Fibroblast of gingiva (primary cell): ENCODE measurements around the gene PIK3R2.

ENCODE experiments used
- DNase-seq: peaks from one replicate; pipeline ENCODE4 v3.0.0-alpha.2; 2011; ENCODE audit warnings: low read depth

The PIK3R2 gene

GRCh38 chr19:18173054-18173571, 20.1 kb downstream of the PIK3R2 start:
- no peak for DNase-seq

GRCh38 chr19:18173572-18174288, 20.8 kb downstream of the PIK3R2 start, which contains the start of gene IFI30:
Gene IFI30, plus strand, starts transcription at chr19:18173813. Its CDS starts 29 bp downstream, at chr19:18173842.
- no peak for DNase-seq

- no peak for DNase-seq
Observed at GRCh38 chr19:18174983-18175382, 22.0 kb downstream of the PIK3R2 start.

GRCh38 chr19:18176367-18177310, 23.7 kb downstream of the PIK3R2 start:
- no peak for DNase-seq

- DNase-seq, result no peak
Observed at GRCh38 chr19:18179957-18180356, 27.0 kb downstream of the PIK3R2 start.

GRCh38 chr19:18183529-18183928, 30.6 kb downstream of the PIK3R2 start:
- no peak for DNase-seq

- DNase-seq, result no peak
Observed at GRCh38 chr19:18185538-18185937, 32.6 kb downstream of the PIK3R2 start.

GRCh38 chr19:18190278-18190677, 37.3 kb downstream of the PIK3R2 start:
- no peak for DNase-seq

- DNase-seq, result no peak
Observed at GRCh38 chr19:18191640-18192062, 38.7 kb downstream of the PIK3R2 start.

- peak; percentile 100 for DNase-seq
Observed at GRCh38 chr19:18192673-18193387, 39.9 kb downstream of the PIK3R2 start, which contains the start of gene MPV17L2. Gene MPV17L2, plus strand, starts transcription at chr19:18193218. Its CDS starts 64 bp downstream, at chr19:18193282.

- DNase-seq, result no peak
Observed at GRCh38 chr19:18193388-18194180, 40.6 kb downstream of the PIK3R2 start.

- DNase-seq, result no peak
Observed at GRCh38 chr19:18194181-18194530, 41.2 kb downstream of the PIK3R2 start.

- DNase-seq, result no peak
Observed at GRCh38 chr19:18194554-18195238, 41.7 kb downstream of the PIK3R2 start.

- no peak for DNase-seq
Observed at GRCh38 chr19:18196511-18196845, 43.5 kb downstream of the PIK3R2 start.

- no peak for DNase-seq
Observed at GRCh38 chr19:18197306-18197705, 44.3 kb downstream of the PIK3R2 start.

- no peak for DNase-seq
Observed at GRCh38 chr19:18197941-18198340, 45.0 kb downstream of the PIK3R2 start.

GRCh38 chr19:18198374-18198773, 45.4 kb downstream of the PIK3R2 start:
- no peak for DNase-seq

- DNase-seq, result no peak
Observed at GRCh38 chr19:18202397-18202777, 49.4 kb downstream of the PIK3R2 start.

GRCh38 chr19:18202778-18203407, 49.9 kb downstream of the PIK3R2 start:
- no peak for DNase-seq

- DNase-seq, result no peak
Observed at GRCh38 chr19:18203408-18203862, 50.5 kb downstream of the PIK3R2 start.
